GM23248 (cell line): ENCODE data around the gene HMGXB4. TPM values are rescaled to one million over a fixed set of nuclear protein-coding genes. Genes with fewer than 3 reads are reported as not detected.

Experiments used
- DNase-seq: peaks from one replicate; pipeline ENCODE4 v3.0.0-alpha.2; 2015
- H2AFZ ChIP-seq: fragments of 200-600 bp; sonication (generic); 2 replicates; pipeline ENCODE4 v1.6.1; 2016; ENCODE audit warnings: antibody characterized with exemption
- H3F3A ChIP-seq: fragments of 200-600 bp; sonication (generic); 2 replicates; pipeline ENCODE4 v1.6.1; 2016; ENCODE audit warnings: mild to moderate bottlenecking, antibody characterized with exemption, mixed run types; ENCODE audit not compliant: insufficient read depth
- H3K27ac ChIP-seq: fragments of 200-600 bp; sonication (generic); 2 replicates; pipeline ENCODE4 v1.5.1; 2016; ENCODE audit warnings: mild to moderate bottlenecking
- H3K27me3 ChIP-seq: fragments of 200-600 bp; sonication (generic); replicated peaks from 2 replicates; pipeline ENCODE4 v1.6.1; 2016; ENCODE audit warnings: mild to moderate bottlenecking; ENCODE audit not compliant: insufficient read depth
- H3K36me3 ChIP-seq: fragments of 200-600 bp; sonication (generic); 2 replicates; pipeline ENCODE4 v1.6.1; 2016; ENCODE audit warnings: low read depth, mild to moderate bottlenecking
- H3K4me1 ChIP-seq: fragments of 200-600 bp; sonication (generic); 2 replicates; pipeline ENCODE4 v1.6.1; 2016; ENCODE audit warnings: mild to moderate bottlenecking; ENCODE audit not compliant: insufficient read depth
- H3K4me2 ChIP-seq: fragments of 200-600 bp; sonication (generic); one replicate; pipeline ENCODE4 v1.6.1; 2016; ENCODE audit warnings: mild to moderate bottlenecking; ENCODE audit not compliant: unreplicated experiment
- H3K4me3 ChIP-seq: fragments of 200-600 bp; sonication (generic); 2 replicates; pipeline ENCODE4 v1.5.1; 2016; ENCODE audit warnings: mild to moderate bottlenecking
- H3K79me2 ChIP-seq: fragments of 200-600 bp; sonication (generic); 2 replicates; pipeline ENCODE4 v1.6.1; 2016; ENCODE audit warnings: mild to moderate bottlenecking; ENCODE audit not compliant: insufficient read depth
- H3K9ac ChIP-seq: fragments of 200-600 bp; sonication (generic); 2 replicates; pipeline ENCODE4 v1.6.1; 2016; ENCODE audit warnings: mild to moderate bottlenecking
- H3K9me2 ChIP-seq: fragments of 200-600 bp; sonication (generic); 2 replicates; pipeline ENCODE4 v1.6.1; 2016; ENCODE audit warnings: mixed run types, mild to moderate bottlenecking, moderate library complexity; ENCODE audit not compliant: insufficient read depth
- H3K9me3 ChIP-seq: fragments of 200-600 bp; sonication (generic); one replicate; pipeline ENCODE4 v1.6.1; 2017; ENCODE audit warnings: low read depth
- H4K20me1 ChIP-seq: fragments of 200-600 bp; sonication (generic); 2 replicates; pipeline ENCODE4 v1.6.0; 2016; ENCODE audit not compliant: insufficient read depth
- EZH2 ChIP-seq: fragments of 200-600 bp; sonication (generic); IDR thresholded peaks from 2 replicates; pipeline ENCODE4 v1.6.1; 2018; ENCODE audit warnings: antibody characterized with exemption, mild to moderate bottlenecking; ENCODE audit not compliant: insufficient read depth, poor library complexity, severe bottlenecking
- EZH2phosphoT487 ChIP-seq: fragments of 200-600 bp; sonication (generic); IDR thresholded peaks from 2 replicates; pipeline ENCODE4 v1.6.1; 2018; ENCODE audit warnings: antibody characterized with exemption, moderate library complexity, mild to moderate bottlenecking, low read depth; ENCODE audit not compliant: insufficient read depth
- WGBS, 2 experiments: methylation state at CpG; one replicate each; pipeline ENCODE4 v1.1.6; 2015 to 2017; ENCODE audit warnings: low lambda C conversion rate in 2 of 2, low coverage in 1 of 2; ENCODE audit errors: missing lambda C conversion rate in 2 of 2; 5-methylcytosine and 5-hydroxymethylcytosine counted together
- in situ Hi-C: fragments of 300-500 bp; cut with MboI; formaldehyde crosslinking; loops from 2 replicates; pipeline ENCODE4 v1.15.0; 2020
- polyA plus RNA-seq: library from polyadenylated mRNA; unstranded; fragments of >200 nt; fragmentation: Nextera tagmentation; extraction: Ambion mirVana; gene quantifications from 2 replicates; pipeline ENCODE4 v1.2.1, GENCODE V29; 2016
- total RNA-seq: library from RNA; depleted of rRNA; stranded (reverse); fragments of >200 nt; shearing (Covaris generic); gene quantifications from 2 replicates; pipeline ENCODE4 v1.2.3, GENCODE V29; 2014

The HMGXB4 gene
- total and polyA plus RNA-seq, 2 experiments from 2014 or later = 12.4 to 17.8 TPM

GRCh38 chr22:35327690-35328471, 70.6 kb downstream of the HMGXB4 start:
- H3K36me3 ChIP-seq = peaks cover 69% of the 10 kb centered on the region
- no peak for TF ChIP-seq EZH2phosphoT487
- H3K9me2 ChIP-seq = no peaks in the 10 kb centered on the region
- no peak overlapping the region for H3K9ac ChIP-seq
- H3K27ac ChIP-seq = no peak overlapping the region
- no peak for DNase-seq
- no peak overlapping the region for H3K4me2 ChIP-seq
- H4K20me1 ChIP-seq = no peaks in the 10 kb centered on the region
- no peaks in the 10 kb centered on the region for H3K79me2 ChIP-seq
- peaks cover 12% of the 10 kb centered on the region for H3K4me1 ChIP-seq
- in situ Hi-C loops = no loop called here
- H2AFZ ChIP-seq = no peak overlapping the region
- peaks cover 11% of the 10 kb centered on the region for H3F3A ChIP-seq
- 97 to 98% methylated on average over 20 to 21 of the region's 21 CpGs for WGBS, 2 experiments
- H3K4me3 ChIP-seq = no peak overlapping the region
- H3K9me3 ChIP-seq = no peaks in the 10 kb centered on the region
- no peaks in the 10 kb centered on the region for H3K27me3 ChIP-seq

GRCh38 chr22:35328472-35328885, 71.2 kb downstream of the HMGXB4 start:
- TF ChIP-seq EZH2phosphoT487 (no peak), EZH2 (no peak)
- no peak overlapping the region for H3K27ac ChIP-seq

GRCh38 chr22:35329114-35329847, 72.0 kb downstream of the HMGXB4 start:
- Histone ChIP-seq H4K20me1 (no peaks in the 10 kb centered on the region), H3K4me1 (peaks cover 12% of the 10 kb centered on the region), H3K9ac (no peak overlapping the region), H3K4me3 (no peak overlapping the region), H3K27me3 (no peaks in the 10 kb centered on the region), H3F3A (peaks cover 11% of the 10 kb centered on the region), H3K36me3 (peaks cover 69% of the 10 kb centered on the region), H3K9me3 (no peaks in the 10 kb centered on the region), H3K79me2 (no peaks in the 10 kb centered on the region), H3K4me2 (no peak overlapping the region), H3K9me2 (no peaks in the 10 kb centered on the region), H2AFZ (no peak overlapping the region), H3K27ac (no peak overlapping the region)
- in situ Hi-C loops = no loop called here
- no peak for TF ChIP-seq EZH2phosphoT487
- no peak for TF ChIP-seq EZH2
- 88 to 92% methylated on average over 12 of the region's 12 CpGs for WGBS, 2 experiments
- no peak for DNase-seq

More at GRCh38 chr22:35328472-35328885, 71.2 kb downstream of the HMGXB4 start:
- WGBS, 2 experiments = 97 to 99% methylated on average over 15 of the region's 15 CpGs
- Histone ChIP-seq H3K4me3 (no peak overlapping the region), H4K20me1 (no peaks in the 10 kb centered on the region), H3K9me2 (no peaks in the 10 kb centered on the region), H3K79me2 (no peaks in the 10 kb centered on the region), H3K4me1 (peaks cover 12% of the 10 kb centered on the region), H3K9me3 (no peaks in the 10 kb centered on the region), H3K36me3 (peaks cover 72% of the 10 kb centered on the region), H3K27me3 (no peaks in the 10 kb centered on the region), H3K4me2 (no peak overlapping the region), H2AFZ (no peak overlapping the region), H3F3A (peaks cover 11% of the 10 kb centered on the region), H3K9ac (no peak overlapping the region)
- DNase-seq = no peak
- in situ Hi-C loops = no loop called here

- Histone ChIP-seq H3K9me2 (no peaks in the 10 kb centered on the region), H3K4me3 (no peak overlapping the region), H4K20me1 (no peaks in the 10 kb centered on the region), H2AFZ (no peak overlapping the region), H3K4me1 (peaks cover 12% of the 10 kb centered on the region), H3K79me2 (no peaks in the 10 kb centered on the region), H3K4me2 (peak overlapping the region; percentile 20), H3K9me3 (no peaks in the 10 kb centered on the region), H3K36me3 (peaks cover 66% of the 10 kb centered on the region), H3K9ac (peak overlapping the region; percentile 45), H3F3A (peaks cover 11% of the 10 kb centered on the region), H3K27me3 (no peaks in the 10 kb centered on the region), H3K27ac (peak overlapping the region; percentile 66)
- 22 to 23% methylated on average over 16 of the region's 16 CpGs for WGBS, 2 experiments
- TF ChIP-seq EZH2phosphoT487 = no peak
- no peak for TF ChIP-seq EZH2
- DNase-seq = peak; percentile 92
- in situ Hi-C loops = no loop called here
Observed at GRCh38 chr22:35330258-35330861, 73.1 kb downstream of the HMGXB4 start.
